Measurements from ENCODE around the gene PRADC1.
A peak's percentile ranks its signal among the peaks of the same experiment; 100 is the strongest.

The PRADC1 gene

GRCh38 chr2:73239776-73240175, 6.7 kb upstream of the PRADC1 start:
- Histone ChIP-seq H3K27ac (no peak overlapping the region), H3K4me1 (peaks cover 30% of the 10 kb centered on the region), H3K36me3 (peaks cover 94% of the 10 kb centered on the region), H3K27me3 (no peaks in the 10 kb centered on the region), H3K9ac (0 out of 2 replicates have a peak overlapping the region, but pooled peaks have one; percentile 26), H3K9me3 (no peaks in the 10 kb centered on the region), H3K4me3 (no peak overlapping the region), H3K4me2 (no peak overlapping the region), H4K20me1 (peaks cover 100% of the 10 kb centered on the region)
- TF ChIP-seq Cebpa-rat (IDR thresholded peaks at IDR 0.05) = no peak

- Histone ChIP-seq H3K4me3 (no peak overlapping the region), H3K36me3 (peaks cover 86% of the 10 kb centered on the region), H3K9ac (peak overlapping the region; percentile 26; the same call in 1 of the 2 replicates), H3K4me2 (no peak overlapping the region), H3K27me3 (no peaks in the 10 kb centered on the region), H3K27ac (no peak overlapping the region), H3K9me3 (no peaks in the 10 kb centered on the region), H4K20me1 (peaks cover 97% of the 10 kb centered on the region), H3K4me1 (peaks cover 30% of the 10 kb centered on the region)
- TF ChIP-seq Cebpa-rat (IDR thresholded peaks at IDR 0.05) = no peak
Measured at GRCh38 chr2:73238976-73239375, 5.9 kb upstream of the PRADC1 start.

GRCh38 chr2:73238149-73238548, 5.1 kb upstream of the PRADC1 start:
- Histone ChIP-seq H4K20me1 (peaks cover 89% of the 10 kb centered on the region), H3K36me3 (peaks cover 78% of the 10 kb centered on the region), H3K9ac (peak overlapping the region; percentile 26; the same call in 1 of the 2 replicates), H3K4me3 (no peak overlapping the region), H3K27me3 (no peaks in the 10 kb centered on the region), H3K4me1 (peaks cover 30% of the 10 kb centered on the region), H3K27ac (no peak overlapping the region), H3K4me2 (no peak overlapping the region), H3K9me3 (no peaks in the 10 kb centered on the region)
- no peak for TF ChIP-seq Cebpa-rat (IDR thresholded peaks at IDR 0.05)

GRCh38 chr2:73237168-73237567, 4.1 kb upstream of the PRADC1 start:
- H3K9me3 ChIP-seq = no peaks in the 10 kb centered on the region
- H4K20me1 ChIP-seq = peaks cover 79% of the 10 kb centered on the region
- no peak overlapping the region for H3K27ac ChIP-seq
- H3K4me2 ChIP-seq = 0 out of 2 replicates have a peak overlapping the region, but pooled peaks have one; percentile 37
- peaks cover 68% of the 10 kb centered on the region for H3K36me3 ChIP-seq
- H3K27me3 ChIP-seq = no peaks in the 10 kb centered on the region
- H3K4me3 ChIP-seq = no peak overlapping the region
- H3K4me1 ChIP-seq = peaks cover 35% of the 10 kb centered on the region
- H3K9ac ChIP-seq = no peak overlapping the region
- no peak for TF ChIP-seq Cebpa-rat (IDR thresholded peaks at IDR 0.05)

GRCh38 chr2:73235315-73236028, 2.4 kb upstream of the PRADC1 start:
- H3K4me1 ChIP-seq = peaks cover 35% of the 10 kb centered on the region
- peak overlapping the region; percentile 97 for H3K9ac ChIP-seq

GRCh38 chr2:73233932-73234832, 1.1 kb upstream of the PRADC1 start, which contains the start of gene CCT7:
Gene CCT7, plus strand, starts transcription at chr2:73234308. Its CDS starts 71 bp downstream, at chr2:73234379.
- Histone ChIP-seq H3K4me2 (peak within 1 kb of the TSS; percentile 96), H3K4me3 (peak within 1 kb of the TSS; percentile 95), H3K27ac (peak within 1 kb of the TSS; percentile 97), H3K27me3 (no peaks in the 10 kb centered on the region), H4K20me1 (peaks cover 49% of the 10 kb centered on the region), H3K9me3 (no peaks in the 10 kb centered on the region), H3K4me1 (peaks cover 35% of the 10 kb centered on the region), H3K36me3 (peaks cover 49% of the 10 kb centered on the region), H3K9ac (peak within 1 kb of the TSS; percentile 97)
- no peak for TF ChIP-seq Cebpa-rat (IDR thresholded peaks at IDR 0.05)

More at GRCh38 chr2:73235315-73236028, 2.4 kb upstream of the PRADC1 start:
- H3K9me3 ChIP-seq = no peaks in the 10 kb centered on the region
- H3K27ac ChIP-seq = peak overlapping the region; percentile 97
- TF ChIP-seq Cebpa-rat (IDR thresholded peaks at IDR 0.05) = no peak
- H3K4me3 ChIP-seq = peak overlapping the region; percentile 95
- H3K27me3 ChIP-seq = no peaks in the 10 kb centered on the region
- peak overlapping the region; percentile 96 for H3K4me2 ChIP-seq
- peaks cover 62% of the 10 kb centered on the region for H4K20me1 ChIP-seq
- H3K36me3 ChIP-seq = peaks cover 51% of the 10 kb centered on the region

- Histone ChIP-seq H3K9me3 (no peaks in the 10 kb centered on the region), H3K36me3 (peaks cover 49% of the 10 kb centered on the region), H3K4me1 (peaks cover 31% of the 10 kb centered on the region), H3K9ac (peak overlapping the region; percentile 82), H4K20me1 (peaks cover 33% of the 10 kb centered on the region), H3K27me3 (no peaks in the 10 kb centered on the region), H3K4me3 (peak overlapping the region; percentile 95), H3K27ac (peak overlapping the region; percentile 62), H3K4me2 (peak overlapping the region; percentile 96)
- no peak for TF ChIP-seq Cebpa-rat (IDR thresholded peaks at IDR 0.05)
Measured at GRCh38 chr2:73232403-73233153, 461 bp downstream of the PRADC1 start.

- no peak overlapping the region for H3K9ac ChIP-seq
- peaks cover 54% of the 10 kb centered on the region for H3K36me3 ChIP-seq
- no peaks in the 10 kb centered on the region for H4K20me1 ChIP-seq
- peaks cover 37% of the 10 kb centered on the region for H3K4me1 ChIP-seq
- no peaks in the 10 kb centered on the region for H3K9me3 ChIP-seq
- H3K4me2 ChIP-seq = no peak overlapping the region
- no peak overlapping the region for H3K4me3 ChIP-seq
- H3K27me3 ChIP-seq = no peaks in the 10 kb centered on the region
- no peak overlapping the region for H3K27ac ChIP-seq
- no peak for TF ChIP-seq Cebpa-rat (IDR thresholded peaks at IDR 0.05)
Measured at GRCh38 chr2:73228631-73229030, 4.4 kb downstream of the PRADC1 start.

GRCh38 chr2:73227086-73227485, 6.0 kb downstream of the PRADC1 start:
- Histone ChIP-seq H3K27ac (0 out of 2 replicates have a peak overlapping the region, but pooled peaks have one; percentile 77), H3K4me2 (peak overlapping the region; percentile 75), H3K9ac (no peak overlapping the region), H3K36me3 (peaks cover 69% of the 10 kb centered on the region), H3K27me3 (no peaks in the 10 kb centered on the region), H3K9me3 (no peaks in the 10 kb centered on the region), H3K4me3 (no peak overlapping the region), H3K4me1 (peaks cover 31% of the 10 kb centered on the region), H4K20me1 (no peaks in the 10 kb centered on the region)
- TF ChIP-seq Cebpa-rat (IDR thresholded peaks at IDR 0.05) = no peak
